ENCODE measurements around the gene RHBDL2.

DNA sequence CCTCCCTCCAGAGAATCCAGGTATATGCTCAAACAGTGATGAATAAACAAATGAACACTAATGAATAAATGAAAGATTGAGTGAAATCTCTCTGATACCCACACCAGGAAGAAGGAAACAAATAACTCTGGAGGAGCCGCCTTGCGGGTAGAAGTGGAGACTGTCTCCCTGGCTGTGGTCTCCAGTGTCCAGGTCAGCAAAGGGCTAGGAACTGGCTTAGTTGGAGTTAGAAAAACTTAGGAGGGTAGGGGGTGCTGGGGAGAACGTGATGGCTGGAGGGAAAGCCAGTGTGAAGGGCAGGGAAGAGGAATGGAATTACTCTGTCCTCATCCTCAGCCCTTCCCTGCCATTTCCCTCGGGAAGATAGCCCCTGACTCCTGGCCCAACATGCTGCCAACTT is 537 bp downstream of the RHBDL2 start:
- TF ChIP-seq, protein P1, sequence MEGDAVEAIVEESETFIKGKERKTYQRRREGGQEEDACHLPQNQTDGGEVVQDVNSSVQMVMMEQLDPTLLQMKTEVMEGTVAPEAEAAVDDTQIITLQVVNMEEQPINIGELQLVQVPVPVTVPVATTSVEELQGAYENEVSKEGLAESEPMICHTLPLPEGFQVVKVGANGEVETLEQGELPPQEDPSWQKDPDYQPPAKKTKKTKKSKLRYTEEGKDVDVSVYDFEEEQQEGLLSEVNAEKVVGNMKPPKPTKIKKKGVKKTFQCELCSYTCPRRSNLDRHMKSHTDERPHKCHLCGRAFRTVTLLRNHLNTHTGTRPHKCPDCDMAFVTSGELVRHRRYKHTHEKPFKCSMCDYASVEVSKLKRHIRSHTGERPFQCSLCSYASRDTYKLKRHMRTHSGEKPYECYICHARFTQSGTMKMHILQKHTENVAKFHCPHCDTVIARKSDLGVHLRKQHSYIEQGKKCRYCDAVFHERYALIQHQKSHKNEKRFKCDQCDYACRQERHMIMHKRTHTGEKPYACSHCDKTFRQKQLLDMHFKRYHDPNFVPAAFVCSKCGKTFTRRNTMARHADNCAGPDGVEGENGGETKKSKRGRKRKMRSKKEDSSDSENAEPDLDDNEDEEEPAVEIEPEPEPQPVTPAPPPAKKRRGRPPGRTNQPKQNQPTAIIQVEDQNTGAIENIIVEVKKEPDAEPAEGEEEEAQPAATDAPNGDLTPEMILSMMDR (IDR thresholded peaks at IDR 0.05), result no peak
- TF ChIP-seq POLR2A (IDR thresholded peaks at IDR 0.05) (no peak), POLR2AphosphoS5 (IDR thresholded peaks at IDR 0.05) (no peak)

Data from gastroesophageal sphincter (tissue), 3 donors.